H9 (cell line): Measurements from ENCODE around the gene PAK6. TPM values are rescaled to one million over a fixed set of nuclear protein-coding genes. Genes with fewer than 3 reads are reported as not detected.

Experiments used
- DNase-seq: peaks from one replicate; pipeline ENCODE4 v3.0.0-alpha.2; 2017
- H2AFZ ChIP-seq: one replicate; pipeline ENCODE4 v1.6.1; 2013; ENCODE audit warnings: mild to moderate bottlenecking, low read length, control low read depth, moderate library complexity
- H2AK5ac ChIP-seq: 2 replicates; pipeline ENCODE4 v1.6.1; 2013; ENCODE audit warnings: low read length, control low read depth, mixed read lengths; ENCODE audit not compliant: insufficient read length
- H2BK120ac ChIP-seq: one replicate; pipeline ENCODE4 v1.6.1; 2013; ENCODE audit warnings: low read depth, mild to moderate bottlenecking, low read length, control low read depth, inconsistent platforms; ENCODE audit not compliant: poor library complexity, severe bottlenecking
- H2BK12ac ChIP-seq: 2 replicates; pipeline ENCODE4 v1.6.1; 2013; ENCODE audit warnings: low read length, control low read depth, mixed read lengths, low read depth; ENCODE audit not compliant: insufficient read length
- H2BK15ac ChIP-seq: 2 replicates; pipeline ENCODE4 v1.6.1; 2013; ENCODE audit warnings: low read depth, low read length, control low read depth
- H2BK20ac ChIP-seq: one replicate; pipeline ENCODE4 v1.6.1; 2013; ENCODE audit warnings: low read depth, mild to moderate bottlenecking, low read length, control low read depth, inconsistent platforms; ENCODE audit not compliant: poor library complexity, severe bottlenecking
- H2BK5ac ChIP-seq: 2 replicates; pipeline ENCODE4 v1.6.1; 2013; ENCODE audit warnings: low read length, control low read depth, mixed read lengths; ENCODE audit not compliant: insufficient read length
- H3K14ac ChIP-seq: 2 replicates; pipeline ENCODE4 v1.6.1; 2013; ENCODE audit warnings: low read length, control low read depth; ENCODE audit not compliant: insufficient read depth
- H3K18ac ChIP-seq: 2 replicates; pipeline ENCODE4 v1.6.1; 2013; ENCODE audit warnings: low read depth, mild to moderate bottlenecking, mixed read lengths, low read length, control low read depth; ENCODE audit not compliant: insufficient read length
- H3K23ac ChIP-seq: 2 replicates; pipeline ENCODE4 v1.6.1; 2013; ENCODE audit warnings: low read length, control low read depth, mixed read lengths, low read depth; ENCODE audit not compliant: insufficient read length
- H3K23me2 ChIP-seq: 2 replicates; pipeline ENCODE4 v1.6.1; 2013; ENCODE audit warnings: low read depth, mild to moderate bottlenecking, mixed read lengths, low read length, control low read depth; ENCODE audit not compliant: insufficient read length, poor library complexity, severe bottlenecking
- H3K27ac ChIP-seq: 2 replicates; pipeline ENCODE4 v1.5.1; 2013; ENCODE audit warnings: low read length, control low read depth, mixed read lengths, low read depth; ENCODE audit not compliant: insufficient read length
- H3K27me3 ChIP-seq: 2 replicates; pipeline ENCODE4 v1.6.1; 2013; ENCODE audit warnings: low read length, control low read depth, inconsistent platforms; ENCODE audit not compliant: insufficient read depth
- H3K4ac ChIP-seq: 2 replicates; pipeline ENCODE4 v1.6.1; 2013; ENCODE audit warnings: low read depth, mild to moderate bottlenecking, control low read depth, inconsistent platforms, low read length, moderate library complexity
- H3K4me1 ChIP-seq: 2 replicates; pipeline ENCODE4 v1.6.1; 2013; ENCODE audit warnings: low read length, control low read depth, inconsistent platforms; ENCODE audit not compliant: insufficient read depth
- H3K4me2 ChIP-seq: 2 replicates; pipeline ENCODE4 v1.6.1; 2013; ENCODE audit warnings: low read length, control low read depth, mixed read lengths; ENCODE audit not compliant: insufficient read length, insufficient read depth
- H3K56ac ChIP-seq: 2 replicates; pipeline ENCODE4 v1.6.1; 2013; ENCODE audit warnings: low read depth, mild to moderate bottlenecking, mixed read lengths, low read length, control low read depth; ENCODE audit not compliant: insufficient read length
- H3K79me1 ChIP-seq: 2 replicates; pipeline ENCODE4 v1.6.1; 2013; ENCODE audit warnings: low read depth, mild to moderate bottlenecking, moderate library complexity, low read length, control low read depth, inconsistent platforms; ENCODE audit not compliant: insufficient read depth, poor library complexity, severe bottlenecking
- H3K79me2 ChIP-seq: 2 replicates; pipeline ENCODE4 v1.6.1; 2013; ENCODE audit warnings: low read length, control low read depth, inconsistent platforms; ENCODE audit not compliant: insufficient read depth
- H3K9ac ChIP-seq: 2 replicates; pipeline ENCODE4 v1.6.1; 2013; ENCODE audit warnings: low read length, control low read depth, mixed read lengths; ENCODE audit not compliant: insufficient read length; ENCODE audit errors: extremely low read depth
- H3K9me3 ChIP-seq: one replicate; pipeline ENCODE4 v1.6.1; 2013; ENCODE audit warnings: low read depth, low read length, inconsistent platforms; ENCODE audit not compliant: control insufficient read depth
- H3T11ph ChIP-seq: one replicate; pipeline ENCODE4 v1.6.1; 2013; ENCODE audit warnings: mild to moderate bottlenecking, low read length, control low read depth, inconsistent platforms
- H4K20me1 ChIP-seq: one replicate; pipeline ENCODE4 v1.6.1; 2013; ENCODE audit not compliant: control insufficient read depth, insufficient read length, insufficient read depth
- H4K5ac ChIP-seq: 2 replicates; pipeline ENCODE4 v1.6.1; 2013; ENCODE audit warnings: low read depth, mild to moderate bottlenecking, mixed read lengths, low read length, control low read depth; ENCODE audit not compliant: insufficient read length
- H4K8ac ChIP-seq: replicated peaks from 2 replicates; pipeline ENCODE4 v1.6.1; 2013; ENCODE audit warnings: low read length, control low read depth, mixed read lengths, low read depth; ENCODE audit not compliant: insufficient read length
- H4K91ac ChIP-seq: 2 replicates; pipeline ENCODE4 v1.6.1; 2013; ENCODE audit warnings: low read depth, mild to moderate bottlenecking, moderate library complexity, mixed read lengths, low read length, control low read depth; ENCODE audit not compliant: insufficient read length
- H3K27ac Mint-ChIP-seq, 3 experiments: 2 replicates in 2 of 3; 3 replicates in 1 of 3; pipeline ENCODE4 v1.8.0; 2020 to 2021; ENCODE audit warnings: mixed read lengths in 3 of 3, mild to moderate bottlenecking in 1 of 3, moderate library complexity in 1 of 3
- H3K27me3 Mint-ChIP-seq: 2 replicates; pipeline ENCODE4 v1.8.0; 2021; ENCODE audit warnings: low read depth, mild to moderate bottlenecking, moderate library complexity, mixed read lengths
- H3K36me3 Mint-ChIP-seq, 3 experiments: 2 replicates in 2 of 3; 3 replicates in 1 of 3; pipeline ENCODE4 v1.8.0; 2020 to 2021; ENCODE audit warnings: low read depth in 3 of 3, mixed read lengths in 3 of 3; ENCODE audit not compliant: insufficient read depth in 1 of 3
- H3K4me1 Mint-ChIP-seq, 2 experiments: 2 replicates each; pipeline ENCODE4 v1.8.0; 2020; ENCODE audit warnings: mixed read lengths in 2 of 2
- H3K4me3 Mint-ChIP-seq, 2 experiments: 2 replicates in 1 of 2; 3 replicates in 1 of 2; pipeline ENCODE4 v1.8.0; 2020 to 2021; ENCODE audit warnings: mild to moderate bottlenecking in 2 of 2, mixed read lengths in 2 of 2, moderate library complexity in 1 of 2
- H3K9me3 Mint-ChIP-seq, 2 experiments: 2 replicates in 1 of 2; 3 replicates in 1 of 2; pipeline ENCODE4 v1.8.0; 2020; ENCODE audit warnings: mild to moderate bottlenecking in 2 of 2, mixed read lengths in 2 of 2, moderate library complexity in 1 of 2
- WGBS: extraction: QIAGEN DNeasy Blood & Tissue Kit; methylation state at CpG from one replicate; pipeline ENCODE4 v1.1.7; 2013; ENCODE audit warnings: missing lambda C conversion rate, low lambda C conversion rate, mixed read lengths; ENCODE audit not compliant: insufficient read length; ENCODE audit errors: extremely low coverage; 5-methylcytosine and 5-hydroxymethylcytosine counted together
- total RNA-seq: library from RNA; stranded (reverse); gene quantifications from 2 replicates; pipeline ENCODE4 v1.2.1, GENCODE V29; 2021
- TF ChIP-seq, protein P1 (sequence below): fragments of 200-600 bp; sonication (generic); conservative IDR thresholded peaks from 3 replicates; pipeline ENCODE4 v1.8.0; 2021; ENCODE audit warnings: antibody characterized with exemption, mild to moderate bottlenecking

Gene PAK6
- total RNA-seq, 1 experiment from 2014 or later: 7.4 TPM

DNA sequence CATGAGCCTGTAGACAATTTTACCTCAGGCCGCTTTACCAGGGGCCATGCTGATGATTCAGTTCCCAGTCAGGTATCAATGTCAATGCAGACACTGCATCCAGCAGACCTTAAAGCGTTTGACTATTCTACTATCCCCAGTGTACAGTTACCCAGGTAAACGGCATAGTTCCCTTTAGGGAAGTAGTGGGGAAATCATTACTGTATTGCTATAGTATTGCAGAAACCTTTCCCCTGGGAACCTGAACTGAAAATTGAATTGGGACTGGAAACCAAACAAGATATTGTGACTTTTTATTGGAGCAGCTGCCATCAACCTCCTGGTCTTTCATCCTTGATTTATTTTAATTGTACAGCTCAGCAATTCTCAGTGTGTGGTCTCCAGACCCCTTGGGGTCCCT is 78.1 kb downstream of the PAK6 start:
- Histone ChIP-seq H4K20me1 (no peaks in the 10 kb centered on the region), H3K4ac (no peak overlapping the region), H4K8ac (no peak overlapping the region), H2BK12ac (no peak overlapping the region), H3K9ac (no peak overlapping the region), H3K79me2 (no peaks in the 10 kb centered on the region), H3K9me3 (no peaks in the 10 kb centered on the region), H2BK20ac (no peak overlapping the region), H2BK5ac (no peak overlapping the region), H2BK120ac (no peak overlapping the region), H3K14ac (no peak overlapping the region), H3K4me1 (no peaks in the 10 kb centered on the region), H3K4me2 (no peak overlapping the region), H3K79me1 (no peaks in the 10 kb centered on the region), H3K18ac (no peak overlapping the region), H3K27me3 (no peaks in the 10 kb centered on the region; the same call in 1 of the 2 replicates), H4K5ac (no peak overlapping the region), H3K23ac (no peak overlapping the region), H3K27ac (no peak overlapping the region), H3T11ph (no peak overlapping the region), H2AK5ac (no peak overlapping the region), H4K91ac (no peak overlapping the region), H3K23me2 (no peaks in the 10 kb centered on the region), H3K56ac (no peak overlapping the region), H2BK15ac (no peak overlapping the region), H2AFZ (no peak overlapping the region)
- Mint-ChIP-seq H3K9me3 (peaks cover 0 to 4% of the 10 kb centered on the region in 2 experiments; a peak in 1 of 5 replicates), H3K4me3 (no peak overlapping the region), H3K36me3 (no peaks in the 10 kb centered on the region), H3K4me1 (peaks cover 11 to 19% of the 10 kb centered on the region in 2 experiments), H3K27me3 (peaks cover 50% of the 10 kb centered on the region), H3K27ac (no peak overlapping the region)
- WGBS: no CpG with 5 or more reads among the region's 3 CpGs
- TF ChIP-seq, protein P1, sequence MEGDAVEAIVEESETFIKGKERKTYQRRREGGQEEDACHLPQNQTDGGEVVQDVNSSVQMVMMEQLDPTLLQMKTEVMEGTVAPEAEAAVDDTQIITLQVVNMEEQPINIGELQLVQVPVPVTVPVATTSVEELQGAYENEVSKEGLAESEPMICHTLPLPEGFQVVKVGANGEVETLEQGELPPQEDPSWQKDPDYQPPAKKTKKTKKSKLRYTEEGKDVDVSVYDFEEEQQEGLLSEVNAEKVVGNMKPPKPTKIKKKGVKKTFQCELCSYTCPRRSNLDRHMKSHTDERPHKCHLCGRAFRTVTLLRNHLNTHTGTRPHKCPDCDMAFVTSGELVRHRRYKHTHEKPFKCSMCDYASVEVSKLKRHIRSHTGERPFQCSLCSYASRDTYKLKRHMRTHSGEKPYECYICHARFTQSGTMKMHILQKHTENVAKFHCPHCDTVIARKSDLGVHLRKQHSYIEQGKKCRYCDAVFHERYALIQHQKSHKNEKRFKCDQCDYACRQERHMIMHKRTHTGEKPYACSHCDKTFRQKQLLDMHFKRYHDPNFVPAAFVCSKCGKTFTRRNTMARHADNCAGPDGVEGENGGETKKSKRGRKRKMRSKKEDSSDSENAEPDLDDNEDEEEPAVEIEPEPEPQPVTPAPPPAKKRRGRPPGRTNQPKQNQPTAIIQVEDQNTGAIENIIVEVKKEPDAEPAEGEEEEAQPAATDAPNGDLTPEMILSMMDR: no peak
- no peak for DNase-seq
